IPS-15b (cell line): Measurements from ENCODE around the gene CPD.

ENCODE experiments used
- H3K27me3 ChIP-seq: one replicate; pipeline ENCODE4 v1.6.1; 2013; ENCODE audit warnings: low read length; ENCODE audit not compliant: control insufficient read depth, insufficient read depth
- H3K36me3 ChIP-seq: one replicate; pipeline ENCODE4 v1.6.1; 2013; ENCODE audit warnings: low read length; ENCODE audit not compliant: control insufficient read depth, insufficient read depth
- H3K4me1 ChIP-seq: one replicate; pipeline ENCODE4 v1.6.1; 2013; ENCODE audit warnings: mild to moderate bottlenecking, low read length; ENCODE audit not compliant: control insufficient read depth, insufficient read depth
- H3K4me3 ChIP-seq: one replicate; pipeline ENCODE4 v1.5.1; 2013; ENCODE audit warnings: low read depth, low read length
- H3K9ac ChIP-seq: one replicate; pipeline ENCODE4 v1.6.1; 2013; ENCODE audit warnings: low read depth, mild to moderate bottlenecking, low read length
- H3K9me3 ChIP-seq: one replicate; pipeline ENCODE4 v1.6.1; 2013; ENCODE audit warnings: mild to moderate bottlenecking, low read length; ENCODE audit not compliant: control insufficient read depth, insufficient read depth

Gene CPD

GRCh38 chr17:30358055-30358760, 20.5 kb upstream of the CPD start:
- Histone ChIP-seq H3K9ac (no peak overlapping the region), H3K9me3 (no peaks in the 10 kb centered on the region), H3K36me3 (no peaks in the 10 kb centered on the region), H3K4me1 (peaks cover 3% of the 10 kb centered on the region), H3K4me3 (no peak overlapping the region), H3K27me3 (no peaks in the 10 kb centered on the region)

- Histone ChIP-seq H3K36me3 (no peaks in the 10 kb centered on the region), H3K9me3 (no peaks in the 10 kb centered on the region), H3K4me3 (no peak overlapping the region), H3K4me1 (peaks cover under 1% of the 10 kb centered on the region), H3K27me3 (no peaks in the 10 kb centered on the region), H3K9ac (no peak overlapping the region)
Measured at GRCh38 chr17:30360086-30360808, 18.5 kb upstream of the CPD start.

GRCh38 chr17:30361766-30362279, 16.9 kb upstream of the CPD start:
- H3K27me3 ChIP-seq, result no peaks in the 10 kb centered on the region
- no peaks in the 10 kb centered on the region for H3K4me1 ChIP-seq
- no peak overlapping the region for H3K4me3 ChIP-seq
- no peaks in the 10 kb centered on the region for H3K36me3 ChIP-seq
- no peak overlapping the region for H3K9ac ChIP-seq
- H3K9me3 ChIP-seq, result no peaks in the 10 kb centered on the region

- Histone ChIP-seq H3K9me3 (no peaks in the 10 kb centered on the region), H3K36me3 (no peaks in the 10 kb centered on the region), H3K27me3 (no peaks in the 10 kb centered on the region), H3K4me1 (no peaks in the 10 kb centered on the region), H3K4me3 (no peak overlapping the region), H3K9ac (no peak overlapping the region)
Measured at GRCh38 chr17:30363715-30364202, 15.0 kb upstream of the CPD start.

- Histone ChIP-seq H3K9ac (no peak overlapping the region), H3K27me3 (no peaks in the 10 kb centered on the region), H3K36me3 (no peaks in the 10 kb centered on the region), H3K4me1 (no peaks in the 10 kb centered on the region), H3K9me3 (no peaks in the 10 kb centered on the region), H3K4me3 (no peak overlapping the region)
Measured at GRCh38 chr17:30366536-30366935, 12.2 kb upstream of the CPD start.

GRCh38 chr17:30368912-30369720, 9.6 kb upstream of the CPD start:
- Histone ChIP-seq H3K4me3 (no peak overlapping the region), H3K9ac (no peak overlapping the region)

GRCh38 chr17:30369995-30370394, 8.7 kb upstream of the CPD start:
- no peaks in the 10 kb centered on the region for H3K27me3 ChIP-seq
- H3K36me3 ChIP-seq, result no peaks in the 10 kb centered on the region

More at GRCh38 chr17:30368912-30369720, 9.6 kb upstream of the CPD start:
- Histone ChIP-seq H3K27me3 (no peaks in the 10 kb centered on the region), H3K36me3 (no peaks in the 10 kb centered on the region), H3K9me3 (no peaks in the 10 kb centered on the region), H3K4me1 (no peaks in the 10 kb centered on the region)

GRCh38 chr17:30372755-30373154, 6.0 kb upstream of the CPD start:
- Histone ChIP-seq H3K4me3 (no peak overlapping the region), H3K27me3 (peaks cover 19% of the 10 kb centered on the region), H3K4me1 (no peaks in the 10 kb centered on the region), H3K36me3 (no peaks in the 10 kb centered on the region), H3K9ac (no peak overlapping the region), H3K9me3 (no peaks in the 10 kb centered on the region)

More at GRCh38 chr17:30369995-30370394, 8.7 kb upstream of the CPD start:
- H3K9me3 ChIP-seq, result no peaks in the 10 kb centered on the region
- H3K4me1 ChIP-seq, result no peaks in the 10 kb centered on the region
- H3K4me3 ChIP-seq, result no peak overlapping the region
- H3K9ac ChIP-seq, result no peak overlapping the region

GRCh38 chr17:30375661-30376060, 3.1 kb upstream of the CPD start:
- no peak overlapping the region for H3K9ac ChIP-seq

GRCh38 chr17:30376621-30377452, 1.9 kb upstream of the CPD start:
- Histone ChIP-seq H3K4me3 (peak overlapping the region; percentile 12), H3K36me3 (no peaks in the 10 kb centered on the region), H3K9ac (no peak overlapping the region), H3K27me3 (peaks cover 44% of the 10 kb centered on the region), H3K9me3 (no peaks in the 10 kb centered on the region), H3K4me1 (no peaks in the 10 kb centered on the region)

More at GRCh38 chr17:30375661-30376060, 3.1 kb upstream of the CPD start:
- Histone ChIP-seq H3K9me3 (no peaks in the 10 kb centered on the region), H3K4me1 (no peaks in the 10 kb centered on the region), H3K27me3 (peaks cover 38% of the 10 kb centered on the region), H3K36me3 (no peaks in the 10 kb centered on the region), H3K4me3 (no peak overlapping the region)
